A549 (cell line): ENCODE measurements around the gene SEMA6D. TPM values are rescaled to one million over a fixed set of nuclear protein-coding genes. Genes with fewer than 3 reads are reported as not detected.

Source experiments
- ATAC-seq, 2 experiments: fragments of 200-7000 bp in 1 of 2; fragments of >200 bp in 1 of 2; cut with Nextera tagmentation in 1 of 2; cut with Tn5 transposase in 1 of 2; 3 replicates each; pipeline versions ENCODE4 v1.8.0 to v1.9.1; 2018 to 2020; ENCODE audit warnings: mild to moderate bottlenecking in 1 of 2, moderate library complexity in 1 of 2
- CTCF ChIA-PET: fragments of 300-600 bp; sonication (Branson Sonifier 250); formaldehyde crosslinking; extraction: SDS; loops from one replicate; lab custom pipeline; 2021; ENCODE audit warnings: antibody characterized with exemption, inconsistent platforms; lab: Yijun Ruan, JAX
- POLR2A ChIA-PET: fragments of 350-600 bp; formaldehyde crosslinking; extraction: SDS; loops from one replicate; lab custom pipeline; 2021; ENCODE audit warnings: antibody characterized with exemption, inconsistent platforms; lab: Yijun Ruan, JAX
- DNase-seq, 2 experiments: peaks; one replicate each; pipeline versions ENCODE4 v3.0.0 to v3.0.0-alpha.2; 2011 to 2016; ENCODE audit warnings: low read depth in 1 of 2, low spot score in 1 of 2
- FAIRE-seq: peaks from 2 replicates; lab custom pipeline; 2011; peaks lifted over from hg19 to GRCh38; lab: Jason Lieb, UNC
- H3K27ac ChIP-seq, 2 experiments: fragments of >200 bp; sonication (Bioruptor Twin); formaldehyde crosslinking; 3 replicates each; pipeline ENCODE4 v1.5.1; 2016 to 2017
- H3K4me1 ChIP-seq: fragments of >200 bp; sonication (Bioruptor Twin); formaldehyde crosslinking; 3 replicates; pipeline ENCODE4 v1.6.1; 2016
- H3K4me2 ChIP-seq: fragments of >200 bp; sonication (Bioruptor Twin); formaldehyde crosslinking; 3 replicates; pipeline ENCODE4 v1.6.1; 2016
- H3K4me3 ChIP-seq: fragments of >200 bp; sonication (Bioruptor Twin); formaldehyde crosslinking; 3 replicates; pipeline ENCODE4 v1.5.1; 2016
- H3K9me3 ChIP-seq: fragments of >200 bp; sonication (Bioruptor Twin); formaldehyde crosslinking; 3 replicates; pipeline ENCODE4 v1.6.1; 2016
- CBX8 ChIP-seq: fragments of 200-600 bp; sonication (generic); IDR thresholded peaks from 2 replicates; pipeline ENCODE4 v1.6.1; 2016
- CEBPB ChIP-seq, 2 experiments: fragments of >200 bp in 1 of 2; sonication (Bioruptor Twin) in 1 of 2; formaldehyde crosslinking in 1 of 2; IDR thresholded peaks; 2 replicates each; pipeline ENCODE4 v1.6.1; 2012 to 2016
- EHF ChIP-seq: fragments of 250-450 bp; sonication (Bioruptor Pico); IDR thresholded peaks from 2 replicates; pipeline ENCODE4 v1.5.0; 2020; ENCODE audit warnings: mild to moderate bottlenecking
- HDAC2 ChIP-seq: fragments of 200-600 bp; sonication (generic); IDR thresholded peaks from 2 replicates; pipeline ENCODE4 v1.6.1; 2016
- HEYL ChIP-seq: fragments of 250-450 bp; sonication (Bioruptor Pico); IDR thresholded peaks from 2 replicates; pipeline ENCODE4 v1.8.0; 2021; ENCODE audit warnings: mild to moderate bottlenecking, moderate library complexity
- HOXA7 ChIP-seq: fragments of 250-450 bp; sonication (Bioruptor Pico); IDR thresholded peaks from 2 replicates; pipeline ENCODE4 v1.5.0; 2020; ENCODE audit warnings: mild to moderate bottlenecking, moderate library complexity
- KDM1A ChIP-seq: fragments of 200-600 bp; sonication (generic); IDR thresholded peaks from 2 replicates; pipeline ENCODE4 v1.6.1; 2016; ENCODE audit warnings: low read depth, mild to moderate bottlenecking
- KDM5A ChIP-seq: fragments of 200-600 bp; sonication (generic); IDR thresholded peaks from 2 replicates; pipeline ENCODE4 v1.6.1; 2016; ENCODE audit warnings: antibody characterized with exemption, mild to moderate bottlenecking
- MAFK ChIP-seq: fragments of 450-650 bp; IDR thresholded peaks from 2 replicates; pipeline ENCODE4 v1.6.1; 2014; ENCODE audit not compliant: partially characterized antibody
- MYC ChIP-seq: IDR thresholded peaks from 2 replicates; pipeline ENCODE4 v1.6.1; 2012; ENCODE audit warnings: mild to moderate bottlenecking, inconsistent platforms, low read length, improper control_type of control experiment, borderline replicate concordance
- NR3C1 ChIP-seq: fragments of >200 bp; sonication (Bioruptor Twin); formaldehyde crosslinking; IDR thresholded peaks from 3 replicates; pipeline ENCODE4 v1.6.1; 2017
- RAD21 ChIP-seq, 2 experiments: fragments of >200 bp in 1 of 2; sonication (Bioruptor Twin) in 1 of 2; formaldehyde crosslinking in 1 of 2; IDR thresholded peaks in 1 of 2; conservative IDR thresholded peaks in 1 of 2; 2 replicates in 1 of 2; 3 replicates in 1 of 2; pipeline ENCODE4 v1.6.1; 2012 to 2018; ENCODE audit warnings: inconsistent platforms in 1 of 2
- RFX5 ChIP-seq: fragments of 450-650 bp; IDR thresholded peaks from 2 replicates; pipeline ENCODE4 v1.7.1; 2014; ENCODE audit warnings: antibody characterized with exemption, mild to moderate bottlenecking, moderate library complexity
- SREBF2 ChIP-seq: fragments of 450-650 bp; IDR thresholded peaks from 2 replicates; pipeline ENCODE4 v1.6.1; 2014; ENCODE audit warnings: mild to moderate bottlenecking, moderate library complexity
- whole genome bisulfite sequencing: methylation state at CpG from one replicate; pipeline ENCODE4 v1.1.6; 2017; ENCODE audit errors: missing lambda C conversion rate; 5-methylcytosine and 5-hydroxymethylcytosine counted together
- polyA plus RNA-seq, 4 experiments: library from polyadenylated mRNA; depleted of rRNA in 3 of 4; stranded (reverse); fragments of >200 nt; fragmentation: RNase III in 1 of 4; extraction: RNeasy Plus Mini Kit Qiagen cat#74134 plus additional on column Dnase treatment in 1 of 4; gene quantifications; 2 replicates in 3 of 4; 3 replicates in 1 of 4; pipeline ENCODE4 v1.2.3, GENCODE V29; 2011 to 2017
- TF ChIP-seq, protein P1 (sequence below): fragments of 200-600 bp; sonication (generic); IDR thresholded peaks from 2 replicates; pipeline ENCODE4 v1.6.1; 2016; ENCODE audit warnings: antibody characterized with exemption, mild to moderate bottlenecking, moderate library complexity
- TF ChIP-seq, protein P2 (sequence below): IDR thresholded peaks from 2 replicates; pipeline ENCODE4 v1.6.1; 2012; ENCODE audit warnings: low read depth, borderline replicate concordance
- TF ChIP-seq, protein P3 (sequence below): fragments of >200 bp; sonication (Bioruptor Twin); formaldehyde crosslinking; IDR thresholded peaks from 2 replicates; pipeline ENCODE4 v1.6.1; 2016
- TF ChIP-seq, protein P4 (sequence below): IDR thresholded peaks from 2 replicates; pipeline ENCODE4 v1.6.1; 2012
- TF ChIP-seq, protein P5 (sequence below): fragments of >200 bp; sonication (Bioruptor Twin); formaldehyde crosslinking; IDR thresholded peaks from 3 replicates; pipeline ENCODE4 v1.5.1; 2016

The SEMA6D gene
- polyA plus RNA-seq, 2 of the 4 experiments (the other 2 are of a cell fraction), result not detected

DNA sequence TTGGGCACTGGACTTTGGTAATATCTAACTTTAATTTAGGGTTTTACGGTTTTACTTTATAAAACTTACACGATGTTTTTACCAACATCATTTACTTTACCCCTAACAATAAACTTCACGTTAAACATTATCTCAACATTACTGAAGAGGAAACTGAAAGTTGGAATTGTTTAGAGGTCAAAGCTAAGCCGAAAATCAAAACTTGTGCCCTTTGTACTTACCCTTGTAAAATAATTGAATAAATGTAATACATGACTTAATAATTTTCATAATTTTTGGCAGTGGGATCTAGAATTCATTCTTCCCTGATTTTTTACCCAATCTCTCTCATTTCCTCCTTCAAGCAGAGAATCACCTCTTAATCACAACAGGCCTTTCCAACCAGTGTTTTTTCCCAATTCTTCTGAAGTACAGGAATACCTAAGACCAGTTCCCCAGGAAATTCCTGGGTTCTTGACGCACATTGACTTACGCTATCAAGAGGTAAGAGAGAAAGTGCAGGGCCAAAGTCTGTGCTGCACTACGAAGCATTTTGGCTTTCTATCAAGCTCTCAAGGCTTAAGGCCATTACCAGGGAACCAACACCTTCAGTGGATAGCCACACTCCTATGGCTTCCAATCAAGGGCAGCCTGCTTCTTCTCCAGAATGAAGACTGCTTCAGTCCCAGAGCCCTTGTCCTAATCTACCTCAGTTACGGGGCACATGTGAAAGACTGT is 11.9 kb upstream of the SEMA6D start (continued):
- TF ChIP-seq, protein P1, sequence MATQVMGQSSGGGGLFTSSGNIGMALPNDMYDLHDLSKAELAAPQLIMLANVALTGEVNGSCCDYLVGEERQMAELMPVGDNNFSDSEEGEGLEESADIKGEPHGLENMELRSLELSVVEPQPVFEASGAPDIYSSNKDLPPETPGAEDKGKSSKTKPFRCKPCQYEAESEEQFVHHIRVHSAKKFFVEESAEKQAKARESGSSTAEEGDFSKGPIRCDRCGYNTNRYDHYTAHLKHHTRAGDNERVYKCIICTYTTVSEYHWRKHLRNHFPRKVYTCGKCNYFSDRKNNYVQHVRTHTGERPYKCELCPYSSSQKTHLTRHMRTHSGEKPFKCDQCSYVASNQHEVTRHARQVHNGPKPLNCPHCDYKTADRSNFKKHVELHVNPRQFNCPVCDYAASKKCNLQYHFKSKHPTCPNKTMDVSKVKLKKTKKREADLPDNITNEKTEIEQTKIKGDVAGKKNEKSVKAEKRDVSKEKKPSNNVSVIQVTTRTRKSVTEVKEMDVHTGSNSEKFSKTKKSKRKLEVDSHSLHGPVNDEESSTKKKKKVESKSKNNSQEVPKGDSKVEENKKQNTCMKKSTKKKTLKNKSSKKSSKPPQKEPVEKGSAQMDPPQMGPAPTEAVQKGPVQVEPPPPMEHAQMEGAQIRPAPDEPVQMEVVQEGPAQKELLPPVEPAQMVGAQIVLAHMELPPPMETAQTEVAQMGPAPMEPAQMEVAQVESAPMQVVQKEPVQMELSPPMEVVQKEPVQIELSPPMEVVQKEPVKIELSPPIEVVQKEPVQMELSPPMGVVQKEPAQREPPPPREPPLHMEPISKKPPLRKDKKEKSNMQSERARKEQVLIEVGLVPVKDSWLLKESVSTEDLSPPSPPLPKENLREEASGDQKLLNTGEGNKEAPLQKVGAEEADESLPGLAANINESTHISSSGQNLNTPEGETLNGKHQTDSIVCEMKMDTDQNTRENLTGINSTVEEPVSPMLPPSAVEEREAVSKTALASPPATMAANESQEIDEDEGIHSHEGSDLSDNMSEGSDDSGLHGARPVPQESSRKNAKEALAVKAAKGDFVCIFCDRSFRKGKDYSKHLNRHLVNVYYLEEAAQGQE, result no peak

DNA sequence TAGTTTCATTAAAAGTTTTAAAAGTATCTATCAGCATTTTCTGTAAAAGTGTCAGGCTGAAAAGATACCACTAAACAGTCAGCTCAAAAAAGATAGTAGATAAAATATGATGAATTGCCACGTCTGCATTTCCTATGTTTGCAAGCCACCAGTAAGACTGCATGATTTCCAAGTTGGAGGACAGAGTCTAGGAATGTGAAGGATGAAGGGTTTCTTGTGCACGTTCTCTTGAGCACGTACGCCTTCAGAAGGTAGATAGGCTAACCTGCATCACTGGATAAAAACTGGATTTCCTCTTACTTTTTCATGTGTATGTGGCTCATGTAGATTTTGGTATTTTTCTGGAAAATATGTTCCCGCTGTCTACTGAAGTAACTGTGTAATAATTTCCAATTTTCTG is 9.9 kb upstream of the SEMA6D start:
- TF ChIP-seq RAD21 (conservative IDR thresholded peaks at IDR 0.05 in 1 of 2, IDR thresholded peaks at IDR 0.05 in 1 of 2), result no peak
- TF ChIP-seq KDM1A, result no peak
- no peak for TF ChIP-seq MAFK
- TF ChIP-seq MYC, result no peak
- TF ChIP-seq SREBF2, result no peak
- TF ChIP-seq KDM5A, result no peak
- TF ChIP-seq EHF (CRISPR knock-in tag), result no peak
- no peak for TF ChIP-seq HEYL (CRISPR knock-in tag)
- TF ChIP-seq, protein P2, sequence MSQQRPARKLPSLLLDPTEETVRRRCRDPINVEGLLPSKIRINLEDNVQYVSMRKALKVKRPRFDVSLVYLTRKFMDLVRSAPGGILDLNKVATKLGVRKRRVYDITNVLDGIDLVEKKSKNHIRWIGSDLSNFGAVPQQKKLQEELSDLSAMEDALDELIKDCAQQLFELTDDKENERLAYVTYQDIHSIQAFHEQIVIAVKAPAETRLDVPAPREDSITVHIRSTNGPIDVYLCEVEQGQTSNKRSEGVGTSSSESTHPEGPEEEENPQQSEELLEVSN, result no peak
- TF ChIP-seq, protein P3, sequence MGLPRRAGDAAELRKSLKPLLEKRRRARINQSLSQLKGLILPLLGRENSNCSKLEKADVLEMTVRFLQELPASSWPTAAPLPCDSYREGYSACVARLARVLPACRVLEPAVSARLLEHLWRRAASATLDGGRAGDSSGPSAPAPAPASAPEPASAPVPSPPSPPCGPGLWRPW, result no peak
- TF ChIP-seq, protein P4, sequence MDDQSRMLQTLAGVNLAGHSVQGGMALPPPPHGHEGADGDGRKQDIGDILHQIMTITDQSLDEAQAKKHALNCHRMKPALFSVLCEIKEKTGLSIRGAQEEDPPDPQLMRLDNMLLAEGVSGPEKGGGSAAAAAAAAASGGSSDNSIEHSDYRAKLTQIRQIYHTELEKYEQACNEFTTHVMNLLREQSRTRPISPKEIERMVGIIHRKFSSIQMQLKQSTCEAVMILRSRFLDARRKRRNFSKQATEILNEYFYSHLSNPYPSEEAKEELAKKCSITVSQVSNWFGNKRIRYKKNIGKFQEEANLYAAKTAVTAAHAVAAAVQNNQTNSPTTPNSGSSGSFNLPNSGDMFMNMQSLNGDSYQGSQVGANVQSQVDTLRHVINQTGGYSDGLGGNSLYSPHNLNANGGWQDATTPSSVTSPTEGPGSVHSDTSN, result no peak
- TF ChIP-seq NR3C1, result no peak
- no peak for TF ChIP-seq HDAC2
- TF ChIP-seq, protein P5, sequence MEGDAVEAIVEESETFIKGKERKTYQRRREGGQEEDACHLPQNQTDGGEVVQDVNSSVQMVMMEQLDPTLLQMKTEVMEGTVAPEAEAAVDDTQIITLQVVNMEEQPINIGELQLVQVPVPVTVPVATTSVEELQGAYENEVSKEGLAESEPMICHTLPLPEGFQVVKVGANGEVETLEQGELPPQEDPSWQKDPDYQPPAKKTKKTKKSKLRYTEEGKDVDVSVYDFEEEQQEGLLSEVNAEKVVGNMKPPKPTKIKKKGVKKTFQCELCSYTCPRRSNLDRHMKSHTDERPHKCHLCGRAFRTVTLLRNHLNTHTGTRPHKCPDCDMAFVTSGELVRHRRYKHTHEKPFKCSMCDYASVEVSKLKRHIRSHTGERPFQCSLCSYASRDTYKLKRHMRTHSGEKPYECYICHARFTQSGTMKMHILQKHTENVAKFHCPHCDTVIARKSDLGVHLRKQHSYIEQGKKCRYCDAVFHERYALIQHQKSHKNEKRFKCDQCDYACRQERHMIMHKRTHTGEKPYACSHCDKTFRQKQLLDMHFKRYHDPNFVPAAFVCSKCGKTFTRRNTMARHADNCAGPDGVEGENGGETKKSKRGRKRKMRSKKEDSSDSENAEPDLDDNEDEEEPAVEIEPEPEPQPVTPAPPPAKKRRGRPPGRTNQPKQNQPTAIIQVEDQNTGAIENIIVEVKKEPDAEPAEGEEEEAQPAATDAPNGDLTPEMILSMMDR, result no peak
- 32% methylated on average over 5 of the region's 5 CpGs for WGBS
- POLR2A ChIA-PET, result no interaction called here
- FAIRE-seq (no peak), DNase-seq (no peak), ATAC-seq (no peak)
- CTCF ChIA-PET, result no interaction called here
- H3K4me2 ChIP-seq, result no peak overlapping the region
- H3K4me1 ChIP-seq, result no peaks in the 10 kb centered on the region
- H3K4me3 ChIP-seq, result no peak overlapping the region
- no peak overlapping the region for H3K27ac ChIP-seq
- no peaks in the 10 kb centered on the region for H3K9me3 ChIP-seq

DNA sequence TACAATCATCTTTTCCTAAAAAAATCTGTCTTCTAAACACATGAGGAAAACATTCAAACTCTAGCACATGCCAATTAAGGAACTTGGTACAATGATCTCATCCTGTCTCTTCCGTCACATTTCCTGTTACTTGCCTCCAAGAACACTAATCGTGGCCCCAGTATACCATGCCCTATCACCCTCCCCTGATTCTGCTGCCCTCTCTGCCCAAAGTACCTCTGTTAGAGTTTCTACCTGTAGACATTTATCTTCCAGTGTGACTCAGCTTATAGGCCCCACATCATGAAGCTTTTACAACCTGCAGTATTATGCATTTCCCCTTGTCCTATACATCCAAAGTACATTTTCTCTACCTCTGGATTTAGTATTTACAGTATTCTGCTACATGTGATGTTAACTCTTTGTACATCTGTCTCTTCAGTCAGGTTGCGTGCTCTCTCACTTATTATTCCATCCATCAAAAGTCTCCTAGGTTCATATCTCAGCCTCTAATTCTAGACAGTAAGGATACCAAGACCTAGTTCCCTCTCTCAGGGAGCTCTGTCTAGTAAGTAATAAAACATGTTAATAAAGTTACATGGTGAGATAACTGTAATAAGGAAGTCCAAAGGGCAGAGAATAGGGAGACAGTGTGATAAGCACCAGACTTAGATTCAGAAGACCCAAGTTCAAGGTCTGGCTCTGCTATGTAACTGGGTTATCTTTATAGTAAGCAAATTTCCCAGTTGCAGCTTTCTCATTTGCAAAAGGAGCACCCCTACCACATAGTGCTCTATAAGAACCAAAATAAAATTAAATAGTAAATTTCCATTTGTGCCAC is 8.9 kb upstream of the SEMA6D start:
- no peak for FAIRE-seq
- ChIA-PET CTCF (no interaction called here), POLR2A (no interaction called here)
- WGBS, result 32% methylated on average over 3 of the region's 3 CpGs
- no peak overlapping the region for H3K4me2 ChIP-seq
- no peak overlapping the region for H3K4me3 ChIP-seq
- H3K4me1 ChIP-seq, result no peaks in the 10 kb centered on the region
- no peak for ATAC-seq
- no peaks in the 10 kb centered on the region for H3K9me3 ChIP-seq
- DNase-seq, result no peak
- no peak overlapping the region for H3K27ac ChIP-seq
- no peak for TF ChIP-seq HOXA7 (CRISPR knock-in tag)
- TF ChIP-seq RFX5, result no peak
- TF ChIP-seq CEBPB (IDR thresholded peaks at IDR 0.05), result no peak
- no peak for TF ChIP-seq CBX8
